CD4-positive, alpha-beta memory T cell (primary cell): ENCODE data around the gene MAFB. TPM values are rescaled to one million over a fixed set of nuclear protein-coding genes. Genes with fewer than 3 reads are reported as not detected.

ENCODE experiments used
- CTCF ChIA-PET: fragments of 350-600 bp; sonication (Branson Sonifier 250); formaldehyde crosslinking; loops from one replicate; lab custom pipeline; 2021; ENCODE audit warnings: inconsistent platforms; ENCODE audit not compliant: partially characterized antibody; lab: Charles Lee
- POLR2A ChIA-PET: fragments of 350-600 bp; sonication (Branson Sonifier 250); formaldehyde crosslinking; loops from one replicate; lab custom pipeline; 2021; ENCODE audit not compliant: partially characterized antibody; lab: Charles Lee
- DNase-seq, 5 donors: peaks; one replicate each; pipeline versions ENCODE4 v3.0.0 to v3.0.0-alpha.2; 2020 to 2022; ENCODE audit warnings: mixed read lengths in 1 of 5
- H3K27ac ChIP-seq: one replicate; pipeline ENCODE4 v1.7.0; 2013; ENCODE audit warnings: low read depth, low read length
- H3K27me3 ChIP-seq: 2 replicates; pipeline ENCODE4 v1.7.0; 2013; ENCODE audit warnings: mild to moderate bottlenecking, low read length, moderate library complexity; ENCODE audit not compliant: insufficient read depth
- H3K36me3 ChIP-seq: 2 replicates; pipeline ENCODE4 v1.7.0; 2013; ENCODE audit warnings: mild to moderate bottlenecking, low read length, moderate library complexity; ENCODE audit not compliant: insufficient read depth
- H3K4me1 ChIP-seq: 2 replicates; pipeline ENCODE4 v1.7.0; 2013; ENCODE audit warnings: mild to moderate bottlenecking, low read length, moderate library complexity; ENCODE audit not compliant: insufficient read depth
- H3K4me3 ChIP-seq, 2 donors: one replicate each; pipeline ENCODE4 v1.7.0; 2013; ENCODE audit warnings: low read length in 2 of 2, mild to moderate bottlenecking in 1 of 2
- H3K9me3 ChIP-seq, 2 donors: one replicate each; pipeline ENCODE4 v1.7.0; 2013; ENCODE audit warnings: low read length in 2 of 2, control low read depth in 1 of 2; ENCODE audit not compliant: control insufficient read depth in 1 of 2
- H3K27ac Mint-ChIP-seq, 7 donors: one replicate each; pipeline ENCODE4 v1.8.0; 2020 to 2021; ENCODE audit warnings: mixed read lengths in 7 of 7, mild to moderate bottlenecking in 6 of 7, inconsistent platforms in 3 of 7, moderate library complexity in 3 of 7
- H3K27me3 Mint-ChIP-seq, 2 donors: one replicate each; pipeline ENCODE4 v1.8.0; 2020 to 2021; ENCODE audit warnings: mixed read lengths in 2 of 2
- H3K36me3 Mint-ChIP-seq, 2 donors: one replicate each; pipeline ENCODE4 v1.8.0; 2020 to 2021; ENCODE audit warnings: mixed read lengths in 2 of 2, inconsistent platforms in 1 of 2, mild to moderate bottlenecking in 1 of 2
- H3K4me1 Mint-ChIP-seq, 4 donors: one replicate each; pipeline ENCODE4 v1.8.0; 2020 to 2021; ENCODE audit warnings: mixed read lengths in 4 of 4, mild to moderate bottlenecking in 1 of 4
- H3K4me3 Mint-ChIP-seq, 8 donors: one replicate each; pipeline ENCODE4 v1.8.0; 2020 to 2021; ENCODE audit warnings: mixed read lengths in 8 of 8, mild to moderate bottlenecking in 7 of 8, moderate library complexity in 6 of 8, inconsistent platforms in 3 of 8
- H3K9me3 Mint-ChIP-seq, 8 donors: one replicate each; pipeline ENCODE4 v1.8.0; 2020 to 2021; ENCODE audit warnings: mixed read lengths in 8 of 8, mild to moderate bottlenecking in 5 of 8, inconsistent platforms in 3 of 8, moderate library complexity in 1 of 8
- intact Hi-C: fragments of 100-400 bp; cut with micrococcal nuclease; formaldehyde crosslinking; loops from one replicate; pipeline ENCODE4 v1.15.1; 2023
- polyA plus RNA-seq, 2 donors: library from polyadenylated mRNA; unstranded; fragments of 300-500 nt; fragmentation: Illumina TruSeq; gene quantifications; one replicate each; pipeline ENCODE4 v1.2.3, GENCODE V29; 2021
- total RNA-seq, 2 experiments: library from RNA; stranded (reverse); gene quantifications; one replicate each; pipeline ENCODE4 v1.2.3, GENCODE V29; 2021

The MAFB gene
- total and polyA plus RNA-seq, 4 experiments from 2014 or later = 0.07 to 2.6 (median 2.2) TPM; not detected in 1

DNA sequence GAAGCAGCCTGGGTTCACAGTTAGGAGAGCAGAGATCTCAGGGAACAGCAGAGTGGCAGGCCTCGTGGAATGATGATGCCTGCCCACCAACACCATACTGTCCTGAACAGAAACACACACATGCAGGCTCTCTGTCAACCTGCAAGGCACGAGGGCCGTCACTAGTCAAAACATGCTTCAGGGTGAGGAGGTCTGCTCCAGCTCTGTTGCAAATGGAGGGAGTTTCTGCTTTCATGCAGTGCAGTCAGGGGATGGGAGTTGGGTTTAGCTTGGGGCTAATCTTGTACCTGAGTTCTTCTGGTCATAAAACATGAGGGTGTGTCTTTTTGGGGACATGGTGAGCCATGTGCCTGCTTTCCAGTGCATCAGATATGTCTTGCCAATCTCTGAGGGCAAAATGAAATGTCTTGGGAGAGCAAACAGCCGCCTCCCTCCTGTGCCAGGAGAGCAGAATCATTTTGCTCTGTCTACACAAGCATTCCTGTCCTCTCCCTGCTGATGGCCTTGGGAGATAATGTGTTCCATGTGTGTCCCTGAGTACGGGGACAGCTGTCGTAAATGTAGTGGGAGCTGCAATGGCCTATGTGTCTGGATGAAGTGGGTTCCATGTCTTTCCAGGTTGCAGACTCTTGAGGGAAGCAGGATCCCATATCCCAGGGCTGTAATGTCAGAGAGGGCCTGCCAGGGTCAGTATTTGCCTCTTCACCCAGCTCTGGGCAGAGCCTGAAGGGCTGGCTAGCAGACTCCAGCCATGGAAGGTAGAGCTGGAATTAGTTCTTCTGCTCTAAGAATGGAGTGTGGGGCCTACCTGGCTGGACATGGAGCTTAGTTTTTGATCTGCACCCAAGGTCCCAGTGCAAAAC is 40.6 kb downstream of the MAFB start:
- Mint-ChIP-seq H3K27me3 (peaks cover 5 to 16% of the 10 kb centered on the region in 2 donors), H3K9me3 (peaks cover 0 to 7% (median 0%) of the 10 kb centered on the region in 8 donors), H3K27ac (no peak overlapping the region), H3K4me1 (no peaks in the 10 kb centered on the region), H3K36me3 (no peaks in the 10 kb centered on the region), H3K4me3 (no peak overlapping the region)
- ChIA-PET POLR2A (no interaction called here), CTCF (no interaction called here)
- no peak overlapping the region for H3K4me3 ChIP-seq
- intact Hi-C loops = no loop called here
- H3K27me3 ChIP-seq = no peaks in the 10 kb centered on the region
- H3K36me3 ChIP-seq = no peaks in the 10 kb centered on the region
- DNase-seq = no peak
- no peak overlapping the region for H3K27ac ChIP-seq
- no peaks in the 10 kb centered on the region for H3K4me1 ChIP-seq
- H3K9me3 ChIP-seq = no peaks in the 10 kb centered on the region

- CTCF ChIA-PET = no interaction called here
- POLR2A ChIA-PET = no interaction called here
- DNase-seq = no peak
- peaks cover 0 to 7% (median 0%) of the 10 kb centered on the region in 8 donors for H3K9me3 Mint-ChIP-seq
- H3K9me3 ChIP-seq = no peaks in the 10 kb centered on the region
- no peaks in the 10 kb centered on the region for H3K27me3 ChIP-seq
- no peaks in the 10 kb centered on the region for H3K36me3 Mint-ChIP-seq
- no peaks in the 10 kb centered on the region for H3K4me1 ChIP-seq
- H3K27ac Mint-ChIP-seq = no peak overlapping the region
- no peaks in the 10 kb centered on the region for H3K4me1 Mint-ChIP-seq
- no peak overlapping the region for H3K4me3 Mint-ChIP-seq
- H3K27ac ChIP-seq = no peak overlapping the region
- intact Hi-C loops = no loop called here
- no peak overlapping the region for H3K4me3 ChIP-seq
- no peaks in the 10 kb centered on the region for H3K36me3 ChIP-seq
- H3K27me3 Mint-ChIP-seq = peaks cover 5 to 16% of the 10 kb centered on the region in 2 donors
These were observed 42.2 kb downstream of the MAFB start for GRCh38 chr20:40646813-40647212.

DNA sequence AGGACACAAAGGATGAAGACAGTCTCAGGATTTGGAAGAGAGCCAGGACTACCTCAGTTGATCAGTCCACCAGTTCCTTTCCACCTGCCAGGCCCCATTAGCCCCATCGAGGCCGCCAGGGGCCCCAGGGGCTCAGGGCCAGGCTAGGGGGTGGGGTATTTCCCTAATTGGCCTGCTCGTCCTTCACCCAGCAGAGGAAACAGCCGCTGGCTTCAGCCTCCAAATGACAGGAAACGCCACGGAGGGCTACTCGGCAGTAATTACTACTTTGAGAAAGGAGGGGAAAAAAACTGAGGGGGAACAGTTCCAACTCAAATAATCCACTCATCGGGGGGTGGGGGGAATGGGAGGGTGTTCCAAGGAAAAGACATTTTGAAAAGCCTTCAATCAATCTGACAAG is 42.7 kb downstream of the MAFB start:
- Histone ChIP-seq H3K27me3 (no peaks in the 10 kb centered on the region), H3K4me1 (no peaks in the 10 kb centered on the region), H3K4me3 (no peak overlapping the region), H3K9me3 (no peaks in the 10 kb centered on the region), H3K27ac (no peak overlapping the region), H3K36me3 (no peaks in the 10 kb centered on the region)
- intact Hi-C loops = no loop called here
- no peaks in the 10 kb centered on the region for H3K4me1 Mint-ChIP-seq
- H3K27ac Mint-ChIP-seq = no peak overlapping the region
- no peak for DNase-seq
- H3K27me3 Mint-ChIP-seq = peaks cover 5 to 16% of the 10 kb centered on the region in 2 donors
- ChIA-PET CTCF (no interaction called here), POLR2A (no interaction called here)
- H3K4me3 Mint-ChIP-seq = no peak overlapping the region
- H3K36me3 Mint-ChIP-seq = no peaks in the 10 kb centered on the region
- peaks cover 0 to 7% (median 0%) of the 10 kb centered on the region in 8 donors for H3K9me3 Mint-ChIP-seq

GRCh38 chr20:40644863-40645262 is 44.2 kb downstream of the MAFB start:
- no peaks in the 10 kb centered on the region for H3K9me3 ChIP-seq
- H3K27ac Mint-ChIP-seq = no peak overlapping the region
- no peaks in the 10 kb centered on the region for H3K36me3 Mint-ChIP-seq
- intact Hi-C loops = no loop called here
- H3K36me3 ChIP-seq = no peaks in the 10 kb centered on the region
- H3K4me1 Mint-ChIP-seq = no peaks in the 10 kb centered on the region
- no peak for DNase-seq
- ChIA-PET POLR2A (no interaction called here), CTCF (no interaction called here)
- H3K4me3 ChIP-seq = no peak overlapping the region
- peaks cover 5 to 21% of the 10 kb centered on the region in 2 donors for H3K27me3 Mint-ChIP-seq
- no peaks in the 10 kb centered on the region for H3K27me3 ChIP-seq
- H3K27ac ChIP-seq = no peak overlapping the region
- no peaks in the 10 kb centered on the region for H3K4me1 ChIP-seq
- H3K9me3 Mint-ChIP-seq = peaks cover 0 to 4% (median 0%) of the 10 kb centered on the region in 8 donors
- H3K4me3 Mint-ChIP-seq = no peak overlapping the region

GRCh38 chr20:40643891-40644290 is 45.1 kb downstream of the MAFB start:
- H3K4me1 ChIP-seq = no peaks in the 10 kb centered on the region
- ChIA-PET POLR2A (no interaction called here), CTCF (no interaction called here)
- peaks cover 7 to 21% of the 10 kb centered on the region in 2 donors for H3K27me3 Mint-ChIP-seq
- H3K9me3 Mint-ChIP-seq = peaks cover 0 to 6% (median 0%) of the 10 kb centered on the region in 8 donors
- H3K27ac ChIP-seq = no peak overlapping the region
- no peak for DNase-seq
- no peaks in the 10 kb centered on the region for H3K9me3 ChIP-seq
- H3K27me3 ChIP-seq = no peaks in the 10 kb centered on the region
- no peaks in the 10 kb centered on the region for H3K4me1 Mint-ChIP-seq
- intact Hi-C loops = no loop called here
- H3K4me3 Mint-ChIP-seq = no peak overlapping the region
- no peak overlapping the region for H3K4me3 ChIP-seq
- H3K36me3 ChIP-seq = no peaks in the 10 kb centered on the region
- H3K27ac Mint-ChIP-seq = no peak overlapping the region
- no peaks in the 10 kb centered on the region for H3K36me3 Mint-ChIP-seq

GRCh38 chr20:40641809-40642208 is 47.2 kb downstream of the MAFB start:
- intact Hi-C loops = no loop called here
- H3K36me3 ChIP-seq = no peaks in the 10 kb centered on the region
- Mint-ChIP-seq H3K4me1 (no peaks in the 10 kb centered on the region), H3K9me3 (peaks cover 0 to 8% (median 0%) of the 10 kb centered on the region in 8 donors), H3K4me3 (no peak overlapping the region), H3K36me3 (no peaks in the 10 kb centered on the region), H3K27me3 (peaks cover 5 to 12% of the 10 kb centered on the region in 2 donors), H3K27ac (peak overlapping the region in 1 of 7 donors; percentile 58)
- no peaks in the 10 kb centered on the region for H3K9me3 ChIP-seq
- no peaks in the 10 kb centered on the region for H3K27me3 ChIP-seq
- no peak for DNase-seq
- ChIA-PET POLR2A (no interaction called here), CTCF (no interaction called here)
- H3K27ac ChIP-seq = no peak overlapping the region
- H3K4me1 ChIP-seq = no peaks in the 10 kb centered on the region
- no peak overlapping the region for H3K4me3 ChIP-seq

- intact Hi-C loops = no loop called here
- Histone ChIP-seq H3K27me3 (no peaks in the 10 kb centered on the region), H3K9me3 (no peaks in the 10 kb centered on the region), H3K27ac (no peak overlapping the region), H3K36me3 (no peaks in the 10 kb centered on the region), H3K4me1 (no peaks in the 10 kb centered on the region), H3K4me3 (no peak overlapping the region)
- Mint-ChIP-seq H3K4me3 (no peak overlapping the region), H3K9me3 (peaks cover 0 to 8% (median 0%) of the 10 kb centered on the region in 8 donors), H3K4me1 (no peaks in the 10 kb centered on the region), H3K36me3 (no peaks in the 10 kb centered on the region), H3K27ac (no peak overlapping the region), H3K27me3 (peaks cover 4 to 11% of the 10 kb centered on the region in 2 donors)
- CTCF ChIA-PET = no interaction called here
- DNase-seq = no peak
- POLR2A ChIA-PET = no interaction called here
These were observed 47.8 kb downstream of the MAFB start for GRCh38 chr20:40641202-40641601.
